ENCODE data around the gene CELF2.

The CELF2 gene

DNA sequence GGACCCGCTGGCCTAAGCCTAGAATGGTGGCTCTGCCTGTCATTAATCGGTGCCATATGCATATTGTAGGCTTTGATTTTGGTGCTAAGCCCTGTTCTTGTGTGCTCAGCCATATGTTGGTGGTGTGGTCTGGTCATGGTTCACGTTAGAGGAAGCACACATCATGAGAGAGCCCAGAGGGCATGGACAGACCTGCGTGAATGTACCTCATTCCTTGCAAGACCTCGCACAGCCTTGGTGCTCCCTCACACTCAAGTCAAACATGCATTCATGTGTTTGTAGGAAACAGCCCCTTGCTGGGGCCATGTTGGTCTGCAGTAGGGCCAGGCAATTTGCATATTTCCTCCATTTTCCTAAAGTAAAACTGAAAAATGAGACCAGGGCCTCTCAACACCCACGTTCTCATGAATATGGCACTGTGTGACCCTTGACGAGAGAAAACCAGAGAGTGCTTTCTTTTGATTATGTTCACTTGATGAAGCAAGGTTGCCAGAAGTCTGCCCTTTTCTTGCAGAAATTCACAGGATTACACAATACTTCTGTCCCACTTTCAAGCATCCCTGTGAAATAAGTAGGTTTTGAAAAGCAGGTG lies 268.7 kb downstream of the CELF2 start:
- Histone ChIP-seq H3K9ac (ENCODE audit: low read length) (no peak overlapping the region), H3K27me3 (ENCODE audit: insufficient read depth, low read length, poor library complexity) (no peaks in the 10 kb centered on the region), H3K4me3 (ENCODE audit: low read length) (no peak overlapping the region), H4K8ac (ENCODE audit: low read depth, low read length) (no peak overlapping the region), H3K27ac (ENCODE audit: low read depth, low read length) (no peak overlapping the region), H3K79me1 (ENCODE audit: low read length) (no peaks in the 10 kb centered on the region), H3K4me1 (ENCODE audit: control insufficient read depth, low read depth, low read length) (no peaks in the 10 kb centered on the region), H2AK5ac (ENCODE audit: low read length) (no peak overlapping the region), H3K4ac (ENCODE audit: low read depth, low read length) (no peak overlapping the region), H3K4me2 (ENCODE audit: low read length) (no peak overlapping the region), H2BK120ac (ENCODE audit: low read depth, low read length) (no peak overlapping the region), H3K79me2 (ENCODE audit: control insufficient read depth, insufficient read depth, low read length) (no peaks in the 10 kb centered on the region), H4K5ac (ENCODE audit: low read length) (no peak overlapping the region), H2BK15ac (replicated peaks; ENCODE audit: low read depth) (no peak overlapping the region), H3K23ac (ENCODE audit: low read length) (no peak overlapping the region), H3K36me3 (ENCODE audit: control insufficient read depth, insufficient read depth, low read length) (no peaks in the 10 kb centered on the region), H3K18ac (ENCODE audit: low read length) (no peak overlapping the region), H2BK5ac (ENCODE audit: low read length) (no peak overlapping the region), H3K56ac (ENCODE audit: low read length) (no peak overlapping the region)
- no CpG with 5 or more reads among the region's 7 CpGs for WGBS (ENCODE audit: extremely low coverage, insufficient coverage, low lambda C conversion rate)
- DNase-seq: no peak

DNA sequence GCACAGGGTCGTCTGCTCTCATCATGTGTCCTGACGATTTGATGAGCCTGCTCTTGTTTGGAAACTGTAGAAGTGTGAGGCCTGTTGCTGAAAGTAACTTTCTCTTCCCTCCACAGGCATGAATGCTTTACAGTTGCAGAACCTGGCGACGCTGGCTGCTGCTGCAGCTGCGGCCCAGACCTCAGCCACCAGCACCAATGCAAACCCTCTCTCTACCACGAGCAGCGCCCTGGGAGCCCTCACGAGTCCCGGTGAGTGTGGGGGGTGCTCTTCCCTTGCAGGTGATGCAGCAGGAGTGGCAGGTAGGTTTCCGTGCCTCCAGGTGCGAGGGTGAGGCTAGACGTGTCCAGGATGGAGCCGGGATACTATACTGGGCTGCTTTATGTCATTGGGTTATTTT lies 270.6 kb downstream of the CELF2 start:
- H3K27ac ChIP-seq (ENCODE audit: low read depth, low read length): no peak overlapping the region
- H4K8ac ChIP-seq (ENCODE audit: low read depth, low read length): no peak overlapping the region
- no peak for DNase-seq
- no peak overlapping the region for H2BK15ac ChIP-seq (replicated peaks; ENCODE audit: low read depth)
- no peak overlapping the region for H2AK5ac ChIP-seq (ENCODE audit: low read length)
- H3K4me1 ChIP-seq (ENCODE audit: control insufficient read depth, low read depth, low read length): no peaks in the 10 kb centered on the region
- no peak overlapping the region for H4K5ac ChIP-seq (ENCODE audit: low read length)
- no peak overlapping the region for H3K56ac ChIP-seq (ENCODE audit: low read length)
- no peak overlapping the region for H3K9ac ChIP-seq (ENCODE audit: low read length)
- WGBS (ENCODE audit: extremely low coverage, insufficient coverage, low lambda C conversion rate): no CpG with 5 or more reads among the region's 13 CpGs
- no peak overlapping the region for H3K4me2 ChIP-seq (ENCODE audit: low read length)
- no peak overlapping the region for H3K23ac ChIP-seq (ENCODE audit: low read length)
- H2BK120ac ChIP-seq (ENCODE audit: low read depth, low read length): no peak overlapping the region
- no peaks in the 10 kb centered on the region for H3K79me2 ChIP-seq (ENCODE audit: control insufficient read depth, insufficient read depth, low read length)
- no peaks in the 10 kb centered on the region for H3K36me3 ChIP-seq (ENCODE audit: control insufficient read depth, insufficient read depth, low read length)
- H3K79me1 ChIP-seq (ENCODE audit: low read length): no peaks in the 10 kb centered on the region
- H3K18ac ChIP-seq (ENCODE audit: low read length): no peak overlapping the region
- no peak overlapping the region for H2BK5ac ChIP-seq (ENCODE audit: low read length)
- no peak overlapping the region for H3K4me3 ChIP-seq (ENCODE audit: low read length)
- H3K27me3 ChIP-seq (ENCODE audit: insufficient read depth, low read length, poor library complexity): no peaks in the 10 kb centered on the region
- H3K4ac ChIP-seq (ENCODE audit: low read depth, low read length): no peak overlapping the region

DNA sequence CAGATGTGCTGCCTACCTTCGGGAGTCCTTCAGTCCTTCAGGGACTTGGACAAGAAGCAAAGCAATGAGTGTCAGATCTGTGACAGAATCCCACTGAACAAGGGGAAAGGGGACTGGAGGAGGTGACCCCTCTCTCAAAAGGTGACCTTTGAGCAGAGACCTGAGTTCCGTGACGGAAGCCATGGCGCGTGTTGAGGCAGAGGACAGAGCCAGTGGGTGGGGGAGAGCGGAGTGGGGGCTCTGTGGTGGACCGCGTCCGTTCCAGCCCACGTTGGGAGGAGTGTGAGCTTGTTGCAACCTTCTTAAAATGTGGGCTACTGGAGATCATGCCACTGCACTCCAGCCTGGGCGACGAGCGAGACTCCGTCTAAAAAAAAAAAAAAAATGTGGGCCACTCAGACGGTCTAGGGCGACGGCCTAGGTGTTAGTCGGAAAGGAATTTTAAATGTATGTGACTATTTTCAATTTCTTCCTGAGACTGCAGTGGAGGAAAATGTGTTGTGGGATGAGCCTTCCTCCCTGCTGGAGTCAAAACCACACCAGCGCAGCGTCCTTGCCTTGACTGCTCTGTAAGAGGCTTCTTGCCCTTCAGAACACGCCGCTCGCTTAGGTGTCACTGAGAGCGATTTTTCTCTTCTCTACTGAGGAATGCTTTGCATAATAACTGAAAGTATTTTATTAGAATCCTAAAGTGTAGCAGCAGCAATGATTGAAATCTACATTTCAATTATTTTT lies 272.7 kb downstream of the CELF2 start:
- Histone ChIP-seq H3K27ac (ENCODE audit: low read depth, low read length) (no peak overlapping the region), H2BK5ac (ENCODE audit: low read length) (no peak overlapping the region), H2BK120ac (ENCODE audit: low read depth, low read length) (no peak overlapping the region), H3K18ac (ENCODE audit: low read length) (no peak overlapping the region), H3K4me3 (ENCODE audit: low read length) (no peak overlapping the region), H3K9ac (ENCODE audit: low read length) (no peak overlapping the region), H2BK15ac (replicated peaks; ENCODE audit: low read depth) (no peak overlapping the region), H4K8ac (ENCODE audit: low read depth, low read length) (no peak overlapping the region), H3K4me1 (ENCODE audit: control insufficient read depth, low read depth, low read length) (no peaks in the 10 kb centered on the region), H3K27me3 (ENCODE audit: insufficient read depth, low read length, poor library complexity) (no peaks in the 10 kb centered on the region), H3K56ac (ENCODE audit: low read length) (no peak overlapping the region), H3K79me1 (ENCODE audit: low read length) (no peaks in the 10 kb centered on the region), H3K23ac (ENCODE audit: low read length) (no peak overlapping the region), H3K79me2 (ENCODE audit: control insufficient read depth, insufficient read depth, low read length) (no peaks in the 10 kb centered on the region), H2AK5ac (ENCODE audit: low read length) (no peak overlapping the region), H3K36me3 (ENCODE audit: control insufficient read depth, insufficient read depth, low read length) (no peaks in the 10 kb centered on the region), H3K4me2 (ENCODE audit: low read length) (no peak overlapping the region), H4K5ac (ENCODE audit: low read length) (no peak overlapping the region), H3K4ac (ENCODE audit: low read depth, low read length) (no peak overlapping the region)
- DNase-seq: no peak
- no CpG with 5 or more reads among the region's 24 CpGs for WGBS (ENCODE audit: extremely low coverage, insufficient coverage, low lambda C conversion rate)

DNA sequence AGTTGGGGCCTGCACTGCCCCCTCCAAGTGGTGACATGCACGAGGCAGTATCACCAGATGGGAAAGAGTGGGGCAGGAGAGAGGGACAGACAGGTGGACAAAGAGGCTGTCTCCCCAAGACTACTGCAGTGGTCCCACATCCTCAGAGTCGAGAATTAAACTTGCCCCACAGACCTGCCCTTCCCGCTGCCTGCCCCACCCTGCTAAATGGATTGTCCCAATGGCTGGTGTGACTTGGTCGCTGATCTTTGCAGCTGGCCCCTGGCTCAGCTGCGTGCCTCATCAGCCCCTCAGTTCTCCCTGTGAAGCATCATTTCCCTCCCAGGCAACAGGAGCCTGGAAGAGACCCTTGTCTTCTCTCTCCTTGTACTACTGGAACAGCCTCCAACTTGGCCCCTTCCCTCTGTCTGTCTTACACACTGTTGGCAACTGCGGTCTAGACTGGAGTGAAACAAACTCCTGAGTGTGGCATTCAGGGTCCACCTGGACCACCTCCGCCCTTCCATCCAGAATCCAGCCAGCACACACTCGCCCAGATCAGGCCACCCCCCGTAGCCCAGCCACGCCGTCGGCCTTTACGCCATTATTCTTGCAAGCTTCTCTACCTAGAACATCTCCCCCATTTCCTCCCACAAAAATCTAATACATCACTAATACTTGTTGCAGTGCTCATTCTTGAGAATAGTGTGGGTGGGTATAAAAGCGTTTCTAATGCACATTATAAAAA lies 275.1 kb downstream of the CELF2 start:
- no peaks in the 10 kb centered on the region for H3K27me3 ChIP-seq (ENCODE audit: insufficient read depth, low read length, poor library complexity)
- H3K56ac ChIP-seq (ENCODE audit: low read length): no peak overlapping the region
- H2BK120ac ChIP-seq (ENCODE audit: low read depth, low read length): no peak overlapping the region
- no peak overlapping the region for H3K9ac ChIP-seq (ENCODE audit: low read length)
- H3K4me1 ChIP-seq (ENCODE audit: control insufficient read depth, low read depth, low read length): no peaks in the 10 kb centered on the region
- no peak overlapping the region for H4K8ac ChIP-seq (ENCODE audit: low read depth, low read length)
- no peak overlapping the region for H2BK5ac ChIP-seq (ENCODE audit: low read length)
- DNase-seq: no peak
- no peak overlapping the region for H3K27ac ChIP-seq (ENCODE audit: low read depth, low read length)
- no peak overlapping the region for H3K23ac ChIP-seq (ENCODE audit: low read length)
- H2BK15ac ChIP-seq (replicated peaks; ENCODE audit: low read depth): no peak overlapping the region
- no peak overlapping the region for H4K5ac ChIP-seq (ENCODE audit: low read length)
- H2AK5ac ChIP-seq (ENCODE audit: low read length): no peak overlapping the region
- no peak overlapping the region for H3K18ac ChIP-seq (ENCODE audit: low read length)
- H3K4ac ChIP-seq (ENCODE audit: low read depth, low read length): no peak overlapping the region
- 100% methylated on average over 4 of the region's 14 CpGs for WGBS (ENCODE audit: extremely low coverage, insufficient coverage, low lambda C conversion rate)
- H3K36me3 ChIP-seq (ENCODE audit: control insufficient read depth, insufficient read depth, low read length): no peaks in the 10 kb centered on the region
- H3K4me2 ChIP-seq (ENCODE audit: low read length): no peak overlapping the region
- H3K4me3 ChIP-seq (ENCODE audit: low read length): no peak overlapping the region
- H3K79me1 ChIP-seq (ENCODE audit: low read length): no peaks in the 10 kb centered on the region
- H3K79me2 ChIP-seq (ENCODE audit: control insufficient read depth, insufficient read depth, low read length): no peaks in the 10 kb centered on the region

DNA sequence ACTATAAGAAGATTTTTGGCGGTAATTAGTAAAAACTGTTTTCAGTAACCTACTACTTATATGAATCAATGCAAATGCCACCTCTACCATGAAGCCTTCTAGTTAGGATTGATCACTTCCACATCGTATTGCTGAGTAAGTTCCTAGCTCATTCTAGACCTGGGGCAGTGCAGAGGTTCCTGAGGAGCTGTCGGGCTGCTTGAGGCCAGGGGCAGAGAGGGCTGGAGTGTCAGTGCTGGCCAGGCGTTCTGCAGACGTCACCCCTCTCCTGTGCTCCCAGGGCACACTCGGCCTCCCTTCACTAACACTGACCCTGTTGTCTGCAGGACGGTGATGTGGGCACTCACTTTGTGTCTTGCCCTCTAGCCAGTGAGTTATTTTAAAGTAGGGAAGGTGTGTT lies 275.7 kb downstream of the CELF2 start:
- Histone ChIP-seq H3K36me3 (ENCODE audit: control insufficient read depth, insufficient read depth, low read length) (no peaks in the 10 kb centered on the region), H2BK15ac (replicated peaks; ENCODE audit: low read depth) (no peak overlapping the region), H3K9ac (ENCODE audit: low read length) (no peak overlapping the region), H3K4me2 (ENCODE audit: low read length) (no peak overlapping the region), H2BK5ac (ENCODE audit: low read length) (no peak overlapping the region), H3K4me1 (ENCODE audit: control insufficient read depth, low read depth, low read length) (no peaks in the 10 kb centered on the region), H3K27ac (ENCODE audit: low read depth, low read length) (no peak overlapping the region), H4K8ac (ENCODE audit: low read depth, low read length) (no peak overlapping the region), H2BK120ac (ENCODE audit: low read depth, low read length) (no peak overlapping the region), H4K5ac (ENCODE audit: low read length) (no peak overlapping the region), H3K79me2 (ENCODE audit: control insufficient read depth, insufficient read depth, low read length) (no peaks in the 10 kb centered on the region), H3K23ac (ENCODE audit: low read length) (no peak overlapping the region), H3K4me3 (ENCODE audit: low read length) (no peak overlapping the region), H3K27me3 (ENCODE audit: insufficient read depth, low read length, poor library complexity) (no peaks in the 10 kb centered on the region), H3K18ac (ENCODE audit: low read length) (no peak overlapping the region), H3K79me1 (ENCODE audit: low read length) (no peaks in the 10 kb centered on the region), H2AK5ac (ENCODE audit: low read length) (no peak overlapping the region), H3K56ac (ENCODE audit: low read length) (no peak overlapping the region), H3K4ac (ENCODE audit: low read depth, low read length) (no peak overlapping the region)
- WGBS (ENCODE audit: extremely low coverage, insufficient coverage, low lambda C conversion rate): no CpG with 5 or more reads among the region's 7 CpGs
- no peak for DNase-seq
